Heart left ventricle (tissue), 16 donors: ENCODE results near the gene MAPK10. TPM values are rescaled to one million over a fixed set of nuclear protein-coding genes. Genes with fewer than 3 reads are reported as not detected.

Experiments
- ATAC-seq, 4 donors: fragments of 200-7000 bp; cut with Tn5 transposase; one replicate each; pipeline ENCODE4 v1.9.1; 2020 to 2022; ENCODE audit warnings: moderate library complexity in 4 of 4, mild to moderate bottlenecking in 3 of 4, moderate number of reproducible peaks in 1 of 4
- DNase-seq, 5 donors: peaks; one replicate each; pipeline ENCODE4 v3.0.0-alpha.2; 2020
- H3K27ac ChIP-seq, 12 donors: fragments of 200-600 bp; sonication (generic) in 4 of 12; one replicate each; pipeline versions ENCODE4 v1.5.0 to v1.8.0; 2016 to 2022; ENCODE audit warnings: mild to moderate bottlenecking in 2 of 12
- H3K27me3 ChIP-seq, 9 donors: fragments of 200-600 bp; sonication (generic) in 2 of 9; one replicate each; pipeline versions ENCODE4 v1.5.1 to v1.8.0; 2016 to 2022; ENCODE audit warnings: mild to moderate bottlenecking in 3 of 9
- H3K36me3 ChIP-seq, 9 donors: fragments of 200-600 bp; sonication (generic) in 2 of 9; one replicate each; pipeline versions ENCODE4 v1.5.0 to v1.8.0; 2018 to 2022; ENCODE audit warnings: mild to moderate bottlenecking in 2 of 9
- H3K4me1 ChIP-seq, 12 donors: fragments of 200-600 bp; sonication (generic) in 4 of 12; one replicate each; pipeline versions ENCODE4 v1.5.0 to v1.8.0; 2016 to 2022; ENCODE audit warnings: mild to moderate bottlenecking in 3 of 12
- H3K4me3 ChIP-seq, 12 donors: fragments of 200-600 bp; sonication (generic) in 4 of 12; one replicate each; pipeline versions ENCODE4 v1.5.0 to v1.8.0; 2017 to 2022; ENCODE audit warnings: mild to moderate bottlenecking in 9 of 12, moderate library complexity in 4 of 12
- H3K9me3 ChIP-seq, 12 donors: fragments of 200-600 bp; sonication (generic) in 4 of 12; one replicate each; pipeline versions ENCODE4 v1.5.0 to v1.8.0; 2016 to 2022; ENCODE audit warnings: mild to moderate bottlenecking in 1 of 12
- POLR2A ChIP-seq, 2 donors: fragments of 450-650 bp; IDR thresholded peaks; one replicate each; pipeline ENCODE4 v1.6.1; 2017; ENCODE audit warnings: antibody characterized with exemption in 2 of 2, mild to moderate bottlenecking in 2 of 2, moderate library complexity in 2 of 2
- WGBS, 4 donors: extraction: QIAGEN DNeasy Blood & Tissue Kit in 2 of 4; methylation state at CpG; one replicate each; pipeline versions ENCODE4 v1.1.5 to v1.1.7; 2013 to 2018; 5-methylcytosine and 5-hydroxymethylcytosine counted together
- intact Hi-C, 10 donors: fragments of 100-400 bp; cut with DNase I; formaldehyde crosslinking; loops; one replicate each; pipeline versions ENCODE4 v1.11.1 to v1.14.2; 2022
- polyA plus RNA-seq, 2 donors: library from polyadenylated mRNA; stranded (reverse); fragments of 200-250 nt; gene quantifications; one replicate each; pipeline ENCODE4 v1.2.3, GENCODE V29; 2013
- total RNA-seq, 9 donors: library from RNA; depleted of rRNA in 2 of 9; stranded (reverse); fragments of >200 nt in 2 of 9; fragmentation: NEBNext Ultra II Directional in 3 of 9; extraction: Animal tissue kit (Norgen Biotek cat#: 25700) in 3 of 9; gene quantifications; one replicate each; pipeline versions ENCODE4 v1.1.0 to v1.2.4, GENCODE V29; 2016 to 2023
- TF ChIP-seq, protein P1 (sequence below), 12 donors: fragments of 200-600 bp; sonication (generic) in 4 of 12; IDR thresholded peaks; one replicate each; pipeline versions ENCODE4 v1.5.0 to v1.8.0; 2018 to 2022; ENCODE audit warnings: antibody characterized with exemption in 12 of 12, mild to moderate bottlenecking in 5 of 12
- donor health status: ischemic (EF 13 %, LVEDD 7.1; RV severe dilation, severe dysfunction).
- donor health status: healthy with polysubstance abuse.
- donor health status: DM: no; HTN: yes; CAD: no.
- donor health status: DM: no; HTN: no; CAD: no.
- donor health status: ischemic (EF 25% LVEDD 6.9; RV normal size, moderate dysfunction).
- donor health status: ischemic (EF 25% LVEDD 5.7; RV mildly dilated, moderate dysfunction).
- donor health status: healthy.
- donor health status: DM: yes; HTN: yes; CAD: no.
- donor health status: ischemic (EF 35%, LVEDD 5.7; RV mildly dilated, moderate dysfunction).
- donor health status: nonischemic (EF 11% LVEDD 7.7; RV severe dilation, severe dysfunction).
- donor health status: DM: yes; HTN: yes; CAD: no.
- donor health status: PGD.
- donor health status: ischemic (EF 29% LVEDD 5.4; RV normal size, mild dysfunction).
- donor health status: nonischemic (EF 23%, LVEDD 6.1; RV moderate dilation, normal function).

MAPK10 gene
- total and polyA plus RNA-seq, 11 donors = 0.87 to 14.1 (median 2.7) TPM

DNA sequence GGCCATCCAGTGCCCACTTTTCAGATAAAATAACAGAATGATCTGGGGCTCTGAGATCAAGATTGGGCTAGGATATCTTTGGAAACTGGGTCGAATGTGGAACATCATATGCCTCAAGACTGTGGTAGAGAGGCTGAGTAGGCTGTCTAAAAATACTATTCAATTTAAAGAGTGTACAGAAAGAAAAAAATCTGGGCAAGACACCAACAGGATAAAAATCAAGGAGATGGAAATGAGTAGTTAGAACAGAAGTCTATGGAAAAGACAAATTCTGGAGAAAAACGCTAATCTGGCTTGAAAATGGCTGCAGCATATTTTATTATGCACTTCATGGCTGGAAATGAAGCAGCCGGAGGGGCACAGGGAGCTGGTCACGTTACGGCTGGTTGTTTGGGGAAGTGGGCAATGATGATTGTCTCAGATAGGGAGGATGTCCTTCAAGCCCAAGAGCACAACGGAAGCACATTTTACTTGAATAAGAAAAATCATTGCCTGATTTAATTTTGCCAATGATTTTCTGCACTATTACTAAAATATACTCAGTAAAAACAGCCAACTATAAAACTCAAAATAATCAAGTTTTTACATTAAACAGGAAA is 27.1 kb upstream of the MAPK10 start:
- ATAC-seq (no peak), DNase-seq (no peak)
- intact Hi-C loops = no loop called here
- WGBS, 4 donors = 56 to 71% (median 62%) methylated on average over 6 of the region's 6 CpGs
- Histone ChIP-seq H3K27ac (no peak overlapping the region), H3K27me3 (no peaks in the 10 kb centered on the region), H3K4me3 (no peak overlapping the region), H3K36me3 (no peaks in the 10 kb centered on the region), H3K4me1 (no peaks in the 10 kb centered on the region), H3K9me3 (no peaks in the 10 kb centered on the region)
- TF ChIP-seq POLR2A (IDR thresholded peaks at IDR 0.05) = no peak
- TF ChIP-seq, protein P1, sequence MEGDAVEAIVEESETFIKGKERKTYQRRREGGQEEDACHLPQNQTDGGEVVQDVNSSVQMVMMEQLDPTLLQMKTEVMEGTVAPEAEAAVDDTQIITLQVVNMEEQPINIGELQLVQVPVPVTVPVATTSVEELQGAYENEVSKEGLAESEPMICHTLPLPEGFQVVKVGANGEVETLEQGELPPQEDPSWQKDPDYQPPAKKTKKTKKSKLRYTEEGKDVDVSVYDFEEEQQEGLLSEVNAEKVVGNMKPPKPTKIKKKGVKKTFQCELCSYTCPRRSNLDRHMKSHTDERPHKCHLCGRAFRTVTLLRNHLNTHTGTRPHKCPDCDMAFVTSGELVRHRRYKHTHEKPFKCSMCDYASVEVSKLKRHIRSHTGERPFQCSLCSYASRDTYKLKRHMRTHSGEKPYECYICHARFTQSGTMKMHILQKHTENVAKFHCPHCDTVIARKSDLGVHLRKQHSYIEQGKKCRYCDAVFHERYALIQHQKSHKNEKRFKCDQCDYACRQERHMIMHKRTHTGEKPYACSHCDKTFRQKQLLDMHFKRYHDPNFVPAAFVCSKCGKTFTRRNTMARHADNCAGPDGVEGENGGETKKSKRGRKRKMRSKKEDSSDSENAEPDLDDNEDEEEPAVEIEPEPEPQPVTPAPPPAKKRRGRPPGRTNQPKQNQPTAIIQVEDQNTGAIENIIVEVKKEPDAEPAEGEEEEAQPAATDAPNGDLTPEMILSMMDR (IDR thresholded peaks at IDR 0.05) = no peak

DNA sequence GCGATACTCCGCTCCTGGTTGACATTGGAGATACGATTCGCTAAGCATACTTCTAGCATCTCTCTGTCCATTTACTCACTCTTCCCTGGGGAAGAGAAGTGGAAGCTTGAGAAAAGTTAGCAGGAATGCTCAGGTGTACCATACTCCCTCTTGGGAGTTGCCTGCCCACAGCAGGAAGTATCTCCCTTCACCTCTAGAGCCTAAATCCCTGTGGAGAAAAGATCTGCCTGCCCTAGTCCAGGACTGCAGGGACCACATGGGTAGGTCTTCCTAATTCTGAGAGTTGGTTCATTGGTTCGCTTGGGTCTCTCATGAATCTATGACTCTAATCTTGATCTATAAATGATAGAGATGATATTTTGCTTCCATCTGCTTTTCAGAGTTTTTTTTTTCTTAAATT is 26.3 kb upstream of the MAPK10 start:
- intact Hi-C loops = no loop called here
- DNase-seq (no peak), ATAC-seq (no peak)
- Histone ChIP-seq H3K4me1 (no peaks in the 10 kb centered on the region), H3K36me3 (no peaks in the 10 kb centered on the region), H3K9me3 (no peaks in the 10 kb centered on the region), H3K27me3 (no peaks in the 10 kb centered on the region), H3K27ac (no peak overlapping the region), H3K4me3 (no peak overlapping the region)
- 92 to 97% (median 94%) methylated on average over 5 of the region's 5 CpGs for WGBS, 4 donors
- no peak for TF ChIP-seq POLR2A (IDR thresholded peaks at IDR 0.05)
- TF ChIP-seq, protein P1 (IDR thresholded peaks at IDR 0.05) = no peak

DNA sequence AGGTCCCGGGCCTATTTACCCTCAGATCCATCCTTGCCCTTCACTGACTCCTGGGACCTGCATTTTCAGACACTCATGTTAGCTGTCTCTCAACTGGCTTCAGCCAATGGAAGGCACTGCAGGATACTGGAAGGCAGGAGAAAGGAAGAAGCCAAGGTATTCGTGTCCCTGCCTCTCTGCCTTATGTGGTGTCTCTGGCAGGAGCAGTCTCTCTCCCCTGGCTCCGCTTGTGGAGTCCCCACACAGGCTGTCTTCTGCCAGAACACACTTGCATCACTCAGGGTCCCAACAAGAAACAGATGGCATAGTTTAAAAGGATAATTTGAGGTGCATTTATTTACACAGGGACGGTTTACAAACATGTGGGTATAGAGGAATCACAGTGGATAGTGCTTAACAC is 21.6 kb upstream of the MAPK10 start:
- Histone ChIP-seq H3K4me3 (no peak overlapping the region), H3K27me3 (no peaks in the 10 kb centered on the region), H3K27ac (no peak overlapping the region), H3K36me3 (no peaks in the 10 kb centered on the region), H3K4me1 (no peaks in the 10 kb centered on the region), H3K9me3 (peaks cover 0 to 8% (median 0%) of the 10 kb centered on the region in 12 donors)
- 75 to 88% (median 80%) methylated on average over 4 of the region's 4 CpGs for WGBS, 4 donors
- no peak for TF ChIP-seq POLR2A (IDR thresholded peaks at IDR 0.05)
- DNase-seq = no peak
- intact Hi-C loops = no loop called here
- no peak for ATAC-seq

DNA sequence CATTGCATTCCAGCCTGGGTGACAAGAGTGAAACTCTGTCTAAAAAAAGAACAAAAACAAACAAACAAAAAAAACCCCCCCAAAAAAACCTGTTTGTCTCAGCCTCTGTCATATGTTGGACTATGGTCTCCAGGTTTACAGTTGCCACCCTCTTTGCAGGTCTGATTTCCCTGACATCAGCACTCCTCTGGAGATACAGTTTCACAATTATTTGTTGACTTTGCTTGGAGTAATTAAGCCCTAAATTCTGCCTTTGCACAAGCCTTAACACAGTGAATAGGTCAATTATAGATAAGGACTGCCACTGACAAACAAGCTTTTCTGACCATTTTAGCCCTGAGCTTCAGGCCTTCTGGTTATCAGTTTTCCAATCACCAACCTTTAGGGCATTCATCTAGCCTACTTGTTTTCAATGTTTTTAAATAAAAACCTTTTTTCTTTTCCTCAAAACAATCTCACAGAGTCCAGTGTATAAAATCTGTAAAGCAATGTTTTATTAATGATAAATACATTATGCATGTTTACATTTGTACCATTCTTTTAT is 20.4 kb upstream of the MAPK10 start:
- ATAC-seq (no peak), DNase-seq (no peak)
- H3K36me3 ChIP-seq = no peaks in the 10 kb centered on the region
- H3K4me1 ChIP-seq = no peaks in the 10 kb centered on the region
- no peaks in the 10 kb centered on the region for H3K27me3 ChIP-seq
- no peak overlapping the region for H3K4me3 ChIP-seq
- intact Hi-C loops = no loop called here
- TF ChIP-seq POLR2A (IDR thresholded peaks at IDR 0.05) = no peak
- H3K27ac ChIP-seq = no peak overlapping the region
- H3K9me3 ChIP-seq = peaks cover 0 to 8% (median 0%) of the 10 kb centered on the region in 12 donors

DNA sequence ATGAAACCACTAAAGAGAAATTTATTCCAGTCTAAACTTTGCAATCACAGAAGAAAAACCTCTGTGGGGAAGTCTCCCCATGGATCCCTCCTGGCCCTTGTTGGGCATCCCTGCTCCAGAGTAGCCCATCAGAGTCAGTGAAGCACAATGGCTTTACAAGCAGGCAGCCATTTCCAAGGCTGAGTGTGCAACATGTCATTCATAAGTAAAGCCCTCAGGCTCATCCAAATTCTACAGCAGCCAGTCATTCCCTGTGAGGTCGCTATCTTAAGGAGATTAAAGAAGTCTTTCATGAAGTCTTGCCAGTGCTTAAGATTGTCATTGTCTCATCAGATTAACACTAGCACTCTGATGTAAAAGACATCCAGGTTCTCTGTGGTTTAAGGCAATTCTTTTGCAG is 17.0 kb upstream of the MAPK10 start:
- no peak overlapping the region for H3K4me3 ChIP-seq
- H3K9me3 ChIP-seq = peaks cover 0 to 18% (median 0%) of the 10 kb centered on the region in 12 donors
- H3K36me3 ChIP-seq = no peaks in the 10 kb centered on the region
- intact Hi-C loops = no loop called here
- TF ChIP-seq, protein P1 (IDR thresholded peaks at IDR 0.05) = no peak
- no peak for TF ChIP-seq POLR2A (IDR thresholded peaks at IDR 0.05)
- DNase-seq (no peak), ATAC-seq (no peak)
- H3K27ac ChIP-seq = no peak overlapping the region
- no peaks in the 10 kb centered on the region for H3K27me3 ChIP-seq
- no peaks in the 10 kb centered on the region for H3K4me1 ChIP-seq
- WGBS, 4 donors = 50 to 69% (median 63%) methylated on average over 1 of the region's 1 CpG
